ENCODE measurements around the gene SPATA3.
"Not testable (repeated sequence)": the region's sequence is repeated elsewhere in the genome, so short reads cannot be mapped to it uniquely, and the experiment has no call there.

SPATA3 gene

GRCh38 chr2:231001921-231002320 is 6.0 kb downstream of the SPATA3 start:
- no peak overlapping the region for H3K27ac ChIP-seq (ENCODE audit: low read length)
- H3K4me3 ChIP-seq (ENCODE audit: low read length) = no peak overlapping the region
- no peak overlapping the region for H3K9ac ChIP-seq (ENCODE audit: low read depth, low read length)
- no peaks in the 10 kb centered on the region for H3K4me1 ChIP-seq (ENCODE audit: insufficient read depth, low read length)
- peaks cover 27% of the 10 kb centered on the region for H3K27me3 ChIP-seq (ENCODE audit: insufficient read depth, low read length)
- H3K36me3 ChIP-seq (ENCODE audit: insufficient read depth, low read depth, low read length) = no peaks in the 10 kb centered on the region
- H3K9me3 ChIP-seq (ENCODE audit: insufficient read depth, low read depth, low read length) = no peaks in the 10 kb centered on the region

DNA sequence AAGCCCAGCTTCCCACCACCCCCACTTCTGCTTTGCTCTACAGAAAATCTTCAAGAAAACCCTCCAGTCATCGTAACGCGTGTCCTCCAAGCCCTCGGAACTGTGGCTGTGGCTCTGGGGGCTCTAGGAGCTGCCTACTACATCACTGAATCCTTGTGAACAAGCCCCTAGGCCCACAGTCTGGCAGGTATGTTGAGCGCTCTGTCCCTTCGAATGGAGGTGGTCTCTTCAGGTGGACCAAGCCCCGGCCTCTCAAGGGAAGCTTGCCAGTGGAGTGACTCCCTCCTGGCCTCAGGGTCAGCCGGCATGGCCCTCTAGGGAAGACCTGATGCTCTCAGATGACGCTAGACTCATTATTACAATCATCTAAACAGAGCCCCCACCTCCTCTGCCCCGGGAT is 6.7 kb downstream of the SPATA3 start:
- Histone ChIP-seq H3K9me3 (ENCODE audit: insufficient read depth, low read depth, low read length) (no peaks in the 10 kb centered on the region), H3K27me3 (ENCODE audit: insufficient read depth, low read length) (peaks cover 27% of the 10 kb centered on the region)

GRCh38 chr2:231003186-231003585 is 7.3 kb downstream of the SPATA3 start:
- Histone ChIP-seq H3K9me3 (ENCODE audit: insufficient read depth, low read depth, low read length) (no peaks in the 10 kb centered on the region), H3K27ac (ENCODE audit: low read length) (no peak overlapping the region), H3K4me3 (ENCODE audit: low read length) (no peak overlapping the region), H3K9ac (ENCODE audit: low read depth, low read length) (no peak overlapping the region), H3K27me3 (ENCODE audit: insufficient read depth, low read length) (peaks cover 27% of the 10 kb centered on the region), H3K4me1 (ENCODE audit: insufficient read depth, low read length) (no peaks in the 10 kb centered on the region), H3K36me3 (ENCODE audit: insufficient read depth, low read depth, low read length) (no peaks in the 10 kb centered on the region)

More for the DNA sequence above, 6.7 kb downstream of the SPATA3 start:
- Histone ChIP-seq H3K9ac (ENCODE audit: low read depth, low read length) (no peak overlapping the region), H3K4me1 (ENCODE audit: insufficient read depth, low read length) (no peaks in the 10 kb centered on the region), H3K27ac (ENCODE audit: low read length) (no peak overlapping the region), H3K4me3 (ENCODE audit: low read length) (no peak overlapping the region), H3K36me3 (ENCODE audit: insufficient read depth, low read depth, low read length) (no peaks in the 10 kb centered on the region)

DNA sequence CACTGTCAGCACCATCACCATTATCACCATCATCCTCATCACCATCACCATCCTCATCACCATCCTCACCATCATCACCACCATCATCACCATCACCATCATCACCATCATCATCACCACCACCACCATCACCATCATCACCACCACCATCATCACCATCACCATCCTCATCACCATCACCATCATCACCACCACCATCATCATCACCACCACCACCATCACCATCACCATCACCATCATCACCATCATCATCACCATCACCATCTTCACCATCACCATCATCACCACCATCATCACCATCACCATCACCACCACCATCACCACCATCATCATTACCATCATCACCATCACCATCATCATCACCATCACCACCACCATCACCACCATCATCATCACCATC is 9.0 kb downstream of the SPATA3 start:
- H3K27ac ChIP-seq (ENCODE audit: low read length); H3K9me3 ChIP-seq (ENCODE audit: insufficient read depth, low read depth, low read length); H3K4me3 ChIP-seq (ENCODE audit: low read length); H3K4me1 ChIP-seq (ENCODE audit: insufficient read depth, low read length); H3K36me3 ChIP-seq (ENCODE audit: insufficient read depth, low read depth, low read length); H3K9ac ChIP-seq (ENCODE audit: low read depth, low read length): not testable (repeated sequence)
- peaks cover 15% of the 10 kb centered on the region for H3K27me3 ChIP-seq (ENCODE audit: insufficient read depth, low read length)

DNA sequence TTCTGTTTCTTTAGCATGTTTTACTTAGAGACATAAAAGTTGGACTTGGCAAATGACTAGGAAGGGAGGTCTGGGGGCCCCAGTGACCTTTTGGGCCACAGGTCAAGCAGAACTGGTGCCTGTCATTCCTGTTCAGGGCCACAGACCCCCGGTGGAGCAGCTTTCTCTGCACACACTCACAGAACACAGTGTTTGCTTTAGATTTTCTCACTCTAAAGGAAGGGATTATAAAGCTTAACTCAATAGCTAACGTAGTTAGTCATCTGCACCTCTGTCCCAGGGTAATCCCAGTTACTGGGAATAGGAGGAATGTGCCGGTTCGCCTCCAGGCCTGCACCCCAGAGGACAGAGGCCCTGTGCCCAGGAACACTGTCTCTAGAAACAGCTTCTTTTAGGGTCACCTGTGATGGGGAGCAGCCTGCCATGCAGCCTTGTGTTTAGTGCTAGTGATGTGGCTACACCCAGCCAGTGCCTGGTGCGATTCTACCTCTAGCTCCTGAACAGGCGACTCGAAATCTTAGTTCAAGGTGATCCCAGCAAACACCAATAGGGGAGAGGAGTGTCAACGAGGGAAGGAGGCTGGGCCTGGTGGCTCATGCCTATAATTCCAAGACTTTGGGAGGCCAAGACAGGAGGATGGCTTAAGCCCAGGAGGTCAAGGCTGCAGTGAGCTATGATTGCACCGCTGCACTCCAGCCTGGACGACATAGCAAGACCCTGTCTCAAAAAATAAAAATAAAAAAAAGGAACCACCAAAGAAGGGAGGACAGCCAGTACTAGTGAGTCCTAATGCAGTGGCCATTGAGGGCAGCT is 11.6 kb downstream of the SPATA3 start:
- Histone ChIP-seq H3K27me3 (ENCODE audit: insufficient read depth, low read length) (peaks cover 6% of the 10 kb centered on the region; the same call in 1 of the 2 replicates), H3K4me1 (ENCODE audit: insufficient read depth, low read length) (no peaks in the 10 kb centered on the region), H3K36me3 (ENCODE audit: insufficient read depth, low read depth, low read length) (no peaks in the 10 kb centered on the region), H3K9ac (ENCODE audit: low read depth, low read length) (no peak overlapping the region), H3K4me3 (ENCODE audit: low read length) (no peak overlapping the region), H3K9me3 (ENCODE audit: insufficient read depth, low read depth, low read length) (no peaks in the 10 kb centered on the region), H3K27ac (ENCODE audit: low read length) (no peak overlapping the region)

- Histone ChIP-seq H3K9ac (ENCODE audit: low read depth, low read length) (no peak overlapping the region), H3K4me1 (ENCODE audit: insufficient read depth, low read length) (no peaks in the 10 kb centered on the region), H3K27me3 (ENCODE audit: insufficient read depth, low read length) (peaks cover 7% of the 10 kb centered on the region; the same call in 1 of the 2 replicates), H3K9me3 (ENCODE audit: insufficient read depth, low read depth, low read length) (no peaks in the 10 kb centered on the region), H3K27ac (ENCODE audit: low read length) (no peak overlapping the region), H3K36me3 (ENCODE audit: insufficient read depth, low read depth, low read length) (no peaks in the 10 kb centered on the region), H3K4me3 (ENCODE audit: low read length) (no peak overlapping the region)
These were observed 12.2 kb downstream of the SPATA3 start for GRCh38 chr2:231008131-231008530.

- Histone ChIP-seq H3K4me1 (ENCODE audit: insufficient read depth, low read length) (0 out of 2 replicates have a peak, but pooled peaks cover 3% of the 10 kb centered on the region), H3K9me3 (ENCODE audit: insufficient read depth, low read depth, low read length) (no peaks in the 10 kb centered on the region), H3K36me3 (ENCODE audit: insufficient read depth, low read depth, low read length) (no peaks in the 10 kb centered on the region), H3K27me3 (ENCODE audit: insufficient read depth, low read length) (peaks cover 6% of the 10 kb centered on the region; the same call in 1 of the 2 replicates), H3K9ac (ENCODE audit: low read depth, low read length) (no peak overlapping the region), H3K27ac (ENCODE audit: low read length) (no peak overlapping the region), H3K4me3 (ENCODE audit: low read length) (no peak overlapping the region)
These were observed 13.5 kb downstream of the SPATA3 start for GRCh38 chr2:231009236-231009919.

DNA sequence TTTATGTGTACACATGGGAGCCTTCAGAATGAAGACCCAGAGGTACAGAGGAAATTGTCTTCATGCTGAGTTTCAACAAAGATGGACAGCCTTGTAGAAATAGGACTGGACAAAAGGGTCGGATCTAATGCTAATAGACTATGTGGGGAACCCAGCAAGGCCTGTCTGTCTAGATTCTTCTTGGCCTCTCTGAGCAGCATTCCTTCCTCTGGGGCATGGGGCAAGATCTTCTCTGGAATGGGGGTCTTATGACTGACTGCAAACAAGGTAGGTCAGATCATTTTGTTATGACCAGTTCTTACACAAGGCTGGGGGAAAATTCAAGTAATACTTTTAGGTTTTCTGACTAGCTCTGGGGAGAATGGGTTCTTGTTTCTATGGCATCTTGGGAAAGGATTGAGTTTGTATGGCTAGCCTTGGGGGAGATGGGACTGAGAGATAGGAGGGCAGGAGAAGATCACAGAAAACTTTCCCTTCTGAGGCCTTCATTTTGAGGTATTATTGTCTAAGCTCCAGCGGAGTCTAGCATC is 14.3 kb downstream of the SPATA3 start:
- Histone ChIP-seq H3K9me3 (ENCODE audit: insufficient read depth, low read depth, low read length) (no peaks in the 10 kb centered on the region), H3K27me3 (ENCODE audit: insufficient read depth, low read length) (peaks cover 9% of the 10 kb centered on the region; the same call in 1 of the 2 replicates), H3K4me1 (ENCODE audit: insufficient read depth, low read length) (0 out of 2 replicates have a peak, but pooled peaks cover 3% of the 10 kb centered on the region), H3K27ac (ENCODE audit: low read length) (no peak overlapping the region), H3K9ac (ENCODE audit: low read depth, low read length) (no peak overlapping the region), H3K4me3 (ENCODE audit: low read length) (no peak overlapping the region), H3K36me3 (ENCODE audit: insufficient read depth, low read depth, low read length) (no peaks in the 10 kb centered on the region)

DNA sequence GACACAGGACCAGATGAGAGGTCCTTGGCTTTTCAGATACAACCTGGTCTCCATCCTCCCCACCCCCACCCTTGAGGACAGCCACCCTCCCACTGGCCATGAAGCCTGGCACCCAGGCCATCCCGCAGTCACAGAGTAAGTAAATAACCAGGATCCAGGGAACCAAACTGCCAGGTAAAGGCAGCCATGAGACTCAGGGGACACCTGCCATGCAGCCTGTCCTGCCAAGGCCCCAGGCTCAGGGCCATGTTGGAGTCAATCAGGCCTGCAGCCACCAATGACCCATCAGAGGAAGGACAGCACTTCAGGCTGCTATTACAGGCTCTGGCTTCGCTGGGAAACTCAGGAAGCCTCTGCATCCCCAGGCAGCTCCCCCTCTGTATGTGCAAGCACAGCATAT is 15.6 kb downstream of the SPATA3 start:
- Histone ChIP-seq H3K36me3 (ENCODE audit: insufficient read depth, low read depth, low read length) (no peaks in the 10 kb centered on the region), H3K9ac (ENCODE audit: low read depth, low read length) (no peak overlapping the region), H3K27ac (ENCODE audit: low read length) (no peak overlapping the region), H3K4me1 (ENCODE audit: insufficient read depth, low read length) (peaks cover 11% of the 10 kb centered on the region; the same call in 1 of the 2 replicates), H3K27me3 (ENCODE audit: insufficient read depth, low read length) (peaks cover 9% of the 10 kb centered on the region; the same call in 1 of the 2 replicates), H3K9me3 (ENCODE audit: insufficient read depth, low read depth, low read length) (no peaks in the 10 kb centered on the region), H3K4me3 (ENCODE audit: low read length) (no peak overlapping the region)

- no peaks in the 10 kb centered on the region for H3K36me3 ChIP-seq (ENCODE audit: insufficient read depth, low read depth, low read length)
- no peak overlapping the region for H3K4me3 ChIP-seq (ENCODE audit: low read length)
- H3K4me1 ChIP-seq (ENCODE audit: insufficient read depth, low read length) = peaks cover 11% of the 10 kb centered on the region; the same call in 1 of the 2 replicates
- H3K9me3 ChIP-seq (ENCODE audit: insufficient read depth, low read depth, low read length) = no peaks in the 10 kb centered on the region
- H3K27ac ChIP-seq (ENCODE audit: low read length) = no peak overlapping the region
- H3K27me3 ChIP-seq (ENCODE audit: insufficient read depth, low read length) = peaks cover 9% of the 10 kb centered on the region; the same call in 1 of the 2 replicates
- H3K9ac ChIP-seq (ENCODE audit: low read depth, low read length) = no peak overlapping the region
These were observed 16.5 kb downstream of the SPATA3 start for GRCh38 chr2:231012463-231012862.

GRCh38 chr2:231013820-231014219 is 17.9 kb downstream of the SPATA3 start:
- Histone ChIP-seq H3K27ac (ENCODE audit: low read length) (no peak overlapping the region), H3K9ac (ENCODE audit: low read depth, low read length) (no peak overlapping the region), H3K27me3 (ENCODE audit: insufficient read depth, low read length) (peaks cover 9% of the 10 kb centered on the region; the same call in 1 of the 2 replicates), H3K9me3 (ENCODE audit: insufficient read depth, low read depth, low read length) (no peaks in the 10 kb centered on the region), H3K36me3 (ENCODE audit: insufficient read depth, low read depth, low read length) (no peaks in the 10 kb centered on the region), H3K4me1 (ENCODE audit: insufficient read depth, low read length) (peaks cover 11% of the 10 kb centered on the region; the same call in 1 of the 2 replicates), H3K4me3 (ENCODE audit: low read length) (no peak overlapping the region)

All from iPS-20b (cell line).